Measurements from ENCODE around the gene ZNF609. TPM values are rescaled to one million over a fixed set of nuclear protein-coding genes. Genes with fewer than 3 reads are reported as not detected.

The ZNF609 gene
- total RNA-seq, 2 experiments from 2014 or later = 39.8 to 44.5 TPM

DNA sequence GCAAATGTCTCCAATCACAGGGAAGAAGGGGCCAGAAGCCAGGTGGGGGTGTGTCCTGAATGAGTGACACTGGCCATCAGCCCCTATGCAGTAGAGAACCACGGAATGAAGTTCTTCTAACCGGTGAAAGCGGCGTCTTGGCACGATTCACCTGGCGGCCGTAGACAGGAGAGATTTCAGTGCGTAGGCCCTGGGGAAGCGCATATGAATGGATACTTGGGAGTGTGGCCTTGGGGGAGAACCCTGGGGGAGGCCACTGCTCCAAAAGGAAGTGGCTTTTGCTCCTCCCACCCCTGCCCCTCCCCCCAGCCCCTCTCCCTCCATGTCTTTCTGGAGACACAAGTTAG is 271.4 kb downstream of the ZNF609 start:
- Mint-ChIP-seq H3K4me3 (no peak overlapping the region), H3K27ac (no peak overlapping the region), H3K9me3 (ENCODE audit: low read depth) (no peaks in the 10 kb centered on the region), H3K36me3 (ENCODE audit: low read depth) (no peaks in the 10 kb centered on the region), H3K27me3 (peaks cover 2% of the 10 kb centered on the region), H3K4me1 (peaks cover 4% of the 10 kb centered on the region)
- CTCF ChIA-PET = interaction anchor here (0.7 to 8.4 kb wide), 8 partner anchors 14 to 348 kb away, joined by 3 to 169 read pairs (median 4); no protein-coding TSS in a partner anchor
- no peak for DNase-seq
- intact Hi-C loops (cut with DNase I, micrococcal nuclease) = loop anchor here (1.0 to 10.0 kb wide), 7 partner anchors 79 to 563 kb away; partner anchors contain the start of genes KBTBD13 (in 1 of the 2) and RNU5A-1 (in 1 of the 2)
- POLR2A ChIA-PET = interaction anchor here (0.7 to 0.9 kb wide), 2 partner anchors 94 to 147 kb away, joined by 3 read pairs; partner anchors contain the start of gene PIF1
- no peak for ATAC-seq

DNA sequence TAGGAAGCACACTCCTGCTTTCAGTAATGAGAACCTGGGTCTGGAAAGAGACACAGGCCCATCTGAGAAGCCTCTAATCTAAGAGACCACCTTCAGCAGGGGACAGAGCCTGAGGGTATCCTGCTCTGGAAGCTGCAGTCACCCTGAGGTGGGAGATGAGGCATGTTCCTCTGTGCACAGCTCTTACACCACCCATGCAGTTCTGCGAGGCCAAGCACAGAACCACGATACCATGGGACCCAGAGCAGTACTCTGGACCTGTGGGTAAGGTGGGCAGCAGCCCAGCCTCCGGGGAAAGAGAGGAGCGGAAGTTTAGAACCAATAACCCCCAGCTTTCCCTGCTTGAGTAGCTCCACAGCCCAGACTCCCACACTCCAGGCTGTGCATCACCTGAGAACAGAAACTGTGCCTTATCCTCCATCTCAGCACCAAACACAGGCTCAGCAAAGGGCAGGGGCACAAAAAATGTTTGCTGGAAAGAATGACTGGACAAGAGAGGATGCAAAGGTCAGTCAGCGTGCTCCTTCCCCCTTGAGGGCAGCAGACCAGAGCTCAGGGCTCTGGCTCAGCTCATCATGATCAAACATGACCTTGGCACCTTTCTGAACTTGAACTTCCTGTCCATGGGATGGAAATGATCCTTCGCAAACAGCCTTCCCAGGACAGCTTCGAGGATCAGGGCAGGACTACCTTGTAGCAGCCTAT is 271.9 kb downstream of the ZNF609 start:
- H3K27ac Mint-ChIP-seq = no peak overlapping the region
- H3K27me3 Mint-ChIP-seq = peaks cover 2% of the 10 kb centered on the region
- intact Hi-C loops (cut with DNase I, micrococcal nuclease) = loop anchor here (5.0 to 10.0 kb wide), 4 partner anchors 300 to 562 kb away; partner anchors contain the start of genes KBTBD13 (in 1 of the 2) and RNU5A-1 (in 1 of the 2)
- ChIA-PET POLR2A (interaction anchor here (0.9 kb wide), 1 partner anchor 93 kb away, joined by 3 read pairs; the partner anchor contains the start of gene PIF1), CTCF (interaction anchor here (0.7 to 8.4 kb wide), 9 partner anchors 15 to 347 kb away, joined by 3 to 169 read pairs (median 3); no protein-coding TSS in a partner anchor)
- H3K36me3 Mint-ChIP-seq (ENCODE audit: low read depth) = no peaks in the 10 kb centered on the region
- no peak for DNase-seq
- H3K4me3 Mint-ChIP-seq = no peak overlapping the region
- no peak for ATAC-seq
- H3K4me1 Mint-ChIP-seq = peaks cover 4% of the 10 kb centered on the region
- no peaks in the 10 kb centered on the region for H3K9me3 Mint-ChIP-seq (ENCODE audit: low read depth)

Other genes with a start within 250 kb of the ZNF609 start
- 10 to 100 TPM; 20.3 to 22.5 TPM for gene CSNK1G1, start 104.4 kb upstream of the ZNF609 start, total RNA-seq
- 10 to 100 TPM; 41.4 to 97.6 TPM for gene PCLAF, start 79.1 kb upstream of the ZNF609 start, total RNA-seq
- 10 to 100 TPM; 13.1 to 19.6 TPM for gene TRIP4, start 72.7 kb upstream of the ZNF609 start, total RNA-seq

All from activated CD4-positive, alpha-beta T cell treated with anti-CD3 and anti-CD28 coated beads for 36 hours (primary cell).